ENCODE results near the gene PLOD1.

- no peak for TF ChIP-seq POLR2AphosphoS5 (IDR thresholded peaks at IDR 0.05)
- TF ChIP-seq, protein P1, sequence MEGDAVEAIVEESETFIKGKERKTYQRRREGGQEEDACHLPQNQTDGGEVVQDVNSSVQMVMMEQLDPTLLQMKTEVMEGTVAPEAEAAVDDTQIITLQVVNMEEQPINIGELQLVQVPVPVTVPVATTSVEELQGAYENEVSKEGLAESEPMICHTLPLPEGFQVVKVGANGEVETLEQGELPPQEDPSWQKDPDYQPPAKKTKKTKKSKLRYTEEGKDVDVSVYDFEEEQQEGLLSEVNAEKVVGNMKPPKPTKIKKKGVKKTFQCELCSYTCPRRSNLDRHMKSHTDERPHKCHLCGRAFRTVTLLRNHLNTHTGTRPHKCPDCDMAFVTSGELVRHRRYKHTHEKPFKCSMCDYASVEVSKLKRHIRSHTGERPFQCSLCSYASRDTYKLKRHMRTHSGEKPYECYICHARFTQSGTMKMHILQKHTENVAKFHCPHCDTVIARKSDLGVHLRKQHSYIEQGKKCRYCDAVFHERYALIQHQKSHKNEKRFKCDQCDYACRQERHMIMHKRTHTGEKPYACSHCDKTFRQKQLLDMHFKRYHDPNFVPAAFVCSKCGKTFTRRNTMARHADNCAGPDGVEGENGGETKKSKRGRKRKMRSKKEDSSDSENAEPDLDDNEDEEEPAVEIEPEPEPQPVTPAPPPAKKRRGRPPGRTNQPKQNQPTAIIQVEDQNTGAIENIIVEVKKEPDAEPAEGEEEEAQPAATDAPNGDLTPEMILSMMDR (IDR thresholded peaks at IDR 0.05): no peak
Measured at GRCh38 chr1:12001996-12002493, 67.5 kb downstream of the PLOD1 start.
